WTC11 (cell line): Measurements from ENCODE around the gene C9orf72.

Experiments used
- CBFB ChIP-seq: sonication (generic); formaldehyde crosslinking; IDR thresholded peaks from 2 replicates; pipeline ENCODE4 v1.8.1; 2022; ENCODE audit warnings: mild to moderate bottlenecking, low read depth, missing genetic modification reagents
- CTCF ChIP-seq: fragments of 200-600 bp; IDR thresholded peaks from 2 replicates; pipeline ENCODE4 v1.8.0; 2022; ENCODE audit warnings: antibody characterized with exemption
- E2F1 ChIP-seq: sonication (generic); formaldehyde crosslinking; IDR thresholded peaks from 2 replicates; pipeline ENCODE4 v1.8.0; 2022; ENCODE audit warnings: mild to moderate bottlenecking, missing genetic modification reagents
- ETV6 ChIP-seq: sonication (generic); formaldehyde crosslinking; IDR thresholded peaks from 2 replicates; pipeline ENCODE4 v1.8.1; 2022; ENCODE audit warnings: mild to moderate bottlenecking, missing genetic modification reagents
- FOXJ3 ChIP-seq: sonication (generic); formaldehyde crosslinking; IDR thresholded peaks from 2 replicates; pipeline ENCODE4 v1.9.0; 2021; ENCODE audit warnings: missing genetic modification reagents, mild to moderate bottlenecking, borderline replicate concordance
- FOXP4 ChIP-seq: sonication (generic); formaldehyde crosslinking; IDR thresholded peaks from 2 replicates; pipeline ENCODE4 v1.8.0; 2022; ENCODE audit warnings: mild to moderate bottlenecking, missing genetic modification reagents
- PRDM15 ChIP-seq: sonication (generic); formaldehyde crosslinking; IDR thresholded peaks from 2 replicates; pipeline ENCODE4 v1.8.0; 2022; ENCODE audit warnings: missing genetic modification reagents
- TCF7 ChIP-seq: sonication (generic); formaldehyde crosslinking; IDR thresholded peaks from 2 replicates; pipeline ENCODE4 v1.8.0; 2022; ENCODE audit warnings: mild to moderate bottlenecking, low read depth, missing genetic modification reagents, moderate library complexity
- USF2 ChIP-seq: sonication (generic); formaldehyde crosslinking; IDR thresholded peaks from 2 replicates; pipeline ENCODE4 v1.8.1; 2023; ENCODE audit warnings: mild to moderate bottlenecking, missing genetic modification reagents, moderate library complexity
- ZNF121 ChIP-seq: sonication (generic); formaldehyde crosslinking; IDR thresholded peaks from 2 replicates; pipeline ENCODE4 v1.8.0; 2023; ENCODE audit warnings: missing genetic modification reagents
- ZNF671 ChIP-seq: fragments of 250-450 bp; sonication (Bioruptor Pico); IDR thresholded peaks from 2 replicates; pipeline ENCODE4 v1.8.0; 2021; ENCODE audit warnings: mild to moderate bottlenecking

- TF ChIP-seq TCF7 (CRISPR knock-in tag), result no peak
- no peak for TF ChIP-seq ZNF671 (CRISPR knock-in tag)
- no peak for TF ChIP-seq E2F1 (CRISPR knock-in tag)
- no peak for TF ChIP-seq CTCF
- TF ChIP-seq USF2 (CRISPR knock-in tag), result no peak
- no peak for TF ChIP-seq FOXP4
- TF ChIP-seq PRDM15 (CRISPR knock-in tag), result no peak
- no peak for TF ChIP-seq CBFB (CRISPR knock-in tag)
- TF ChIP-seq ETV6 (CRISPR knock-in tag), result no peak
- TF ChIP-seq ZNF121 (CRISPR knock-in tag), result no peak
- TF ChIP-seq FOXJ3 (CRISPR knock-in tag), result no peak
Measured at GRCh38 chr9:27563738-27564430, 9.4 kb downstream of the C9orf72 start.
